GM12878 (cell line): ENCODE measurements around the gene SEMA5B. TPM values are rescaled to one million over a fixed set of nuclear protein-coding genes. Genes with fewer than 3 reads are reported as not detected.

ENCODE experiments used
- ATAC-seq: fragments of 200-7000 bp; cut with Tn5 transposase; 3 replicates; pipeline ENCODE4 v1.9.1; 2020; ENCODE audit warnings: mild to moderate bottlenecking, moderate library complexity
- BruUV-seq: library from RNA; stranded (reverse); fragments of 400-500 nt; replicated peaks from 2 replicates; lab custom pipeline; 2021; lab: Mats Ljungman, UMichigan
- CTCF ChIA-PET: fragments of 300-600 bp; sonication (Branson Sonifier 250); formaldehyde crosslinking; extraction: SDS; loops from one replicate; lab custom pipeline; 2021; ENCODE audit warnings: inconsistent platforms; lab: Yijun Ruan, JAX
- POLR2A ChIA-PET: fragments of 350-600 bp; formaldehyde crosslinking; extraction: SDS; loops from one replicate; lab custom pipeline; 2021; ENCODE audit warnings: inconsistent platforms; lab: Charles Lee
- RAD21 ChIA-PET: fragments of 300-600 bp; sonication (Branson Sonifier 250); formaldehyde crosslinking; loops from one replicate; lab custom pipeline; 2023; ENCODE audit warnings: antibody characterized with exemption; ENCODE audit not compliant: unreplicated experiment; lab: Charles Lee
- SMC1A ChIA-PET: fragments of 300-600 bp; sonication (Branson Sonifier 250); formaldehyde crosslinking; loops from one replicate; lab custom pipeline; 2023; ENCODE audit not compliant: unreplicated experiment, uncharacterized antibody; lab: Charles Lee
- DNase-seq: peaks from one replicate; pipeline ENCODE4 v3.0.0-alpha.2; 2011; ENCODE audit warnings: low read depth, low spot score
- FAIRE-seq: peaks from 3 replicates; lab custom pipeline; 2011; peaks lifted over from hg19 to GRCh38; lab: Jason Lieb, UNC
- H2AFZ ChIP-seq: 2 replicates; pipeline ENCODE4 v1.6.0; 2011; ENCODE audit warnings: low read depth, low read length, control low read depth; ENCODE audit not compliant: control insufficient read depth
- H3K27ac ChIP-seq: 2 replicates; pipeline ENCODE4 v1.5.1; 2011; ENCODE audit warnings: control low read depth; ENCODE audit not compliant: control insufficient read depth, insufficient read depth
- H3K27me3 ChIP-seq, 2 experiments: replicated peaks in 1 of 2; 2 replicates each; pipeline versions ENCODE4 v1.6.0 to v1.6.1; 2011; ENCODE audit warnings: low read length in 1 of 2; ENCODE audit not compliant: control insufficient read depth in 2 of 2, insufficient read depth in 2 of 2
- H3K36me3 ChIP-seq, 2 experiments: 2 replicates each; pipeline ENCODE4 v1.5.1; 2011; ENCODE audit warnings: low read length in 1 of 2; ENCODE audit not compliant: control insufficient read depth in 2 of 2, insufficient read depth in 2 of 2
- H3K4me1 ChIP-seq: 2 replicates; pipeline ENCODE4 v1.6.1; 2011; ENCODE audit warnings: mild to moderate bottlenecking, low read length, moderate library complexity, mixed read lengths; ENCODE audit not compliant: control insufficient read depth, insufficient read depth
- H3K4me2 ChIP-seq: 2 replicates; pipeline ENCODE4 v1.6.0; 2011; ENCODE audit warnings: control low read depth; ENCODE audit not compliant: control insufficient read depth, insufficient read depth
- H3K4me3 ChIP-seq: fragments of 200-600 bp; sonication (generic); 2 replicates; pipeline ENCODE4 v1.5.1; 2016
- H3K79me2 ChIP-seq: 2 replicates; pipeline ENCODE4 v1.6.0; 2011; ENCODE audit warnings: low read length; ENCODE audit not compliant: control insufficient read depth, insufficient read depth
- H3K9ac ChIP-seq: 2 replicates; pipeline ENCODE4 v1.8.0; 2011; ENCODE audit warnings: low read length, control low read depth, mixed read lengths; ENCODE audit not compliant: control insufficient read depth, insufficient read depth
- H3K9me3 ChIP-seq: replicated peaks from 3 replicates; pipeline ENCODE4 v1.5.1; 2011; ENCODE audit warnings: mild to moderate bottlenecking, low read length; ENCODE audit not compliant: control insufficient read depth, insufficient read depth
- H4K20me1 ChIP-seq: 2 replicates; pipeline ENCODE4 v1.6.0; 2011; ENCODE audit not compliant: control insufficient read depth, insufficient read depth
- ATF2 ChIP-seq: IDR thresholded peaks from 2 replicates; pipeline ENCODE4 v1.6.1; 2012; ENCODE audit warnings: low read length, inconsistent platforms
- CBX3 ChIP-seq: fragments of 200-600 bp; sonication (generic); IDR thresholded peaks from 2 replicates; pipeline ENCODE4 v1.6.1; 2016; ENCODE audit warnings: low read depth, borderline replicate concordance
- CHD4 ChIP-seq: fragments of 200-600 bp; sonication (generic); IDR thresholded peaks from 2 replicates; pipeline ENCODE4 v1.6.1; 2016; ENCODE audit warnings: mild to moderate bottlenecking
- IKZF1 ChIP-seq: fragments of 450-650 bp; conservative IDR thresholded peaks from 2 replicates; pipeline ENCODE4 v1.6.1; 2017; ENCODE audit warnings: antibody characterized with exemption, mild to moderate bottlenecking
- IRF5 ChIP-seq: fragments of 450-650 bp; IDR thresholded peaks from 2 replicates; pipeline ENCODE4 v1.6.1; 2017; ENCODE audit warnings: borderline replicate concordance
- NR2F1 ChIP-seq: fragments of 450-650 bp; conservative IDR thresholded peaks from 2 replicates; pipeline ENCODE4 v1.6.1; 2017; ENCODE audit warnings: mild to moderate bottlenecking
- RCOR1 ChIP-seq: conservative IDR thresholded peaks from 2 replicates; pipeline ENCODE4 v1.6.1; 2012; ENCODE audit warnings: low read depth, low read length, improper control_type of control experiment
- TARDBP ChIP-seq: IDR thresholded peaks from 2 replicates; pipeline ENCODE4 v1.6.1; 2016; ENCODE audit warnings: borderline replicate concordance
- USF2 ChIP-seq: IDR thresholded peaks from 2 replicates; pipeline ENCODE4 v1.6.1; 2011; ENCODE audit warnings: low read depth, low read length, improper control_type of control experiment, borderline replicate concordance
- ZBTB33 ChIP-seq: fragments of 450-650 bp; IDR thresholded peaks from 2 replicates; pipeline ENCODE4 v1.6.1; 2017; ENCODE audit warnings: mild to moderate bottlenecking
- WGBS: methylation state at CpG from one replicate; pipeline ENCODE4 v1.1.6; 2016; ENCODE audit warnings: low lambda C conversion rate; ENCODE audit not compliant: insufficient replicate concordance, insufficient coverage; ENCODE audit errors: missing lambda C conversion rate; 5-methylcytosine and 5-hydroxymethylcytosine counted together
- in situ Hi-C: fragments of 300-500 bp; cut with MboI; formaldehyde crosslinking; loops from 9 replicates; pipeline ENCODE4 v1.14.3; 2018; ENCODE audit warnings: mixed read lengths
- intact Hi-C: fragments of 100-400 bp; cut with micrococcal nuclease; formaldehyde crosslinking; loops from one replicate; pipeline ENCODE4 v1.14.2; 2022; ENCODE audit not compliant: unreplicated experiment
- polyA plus RNA-seq, 11 experiments: library from polyadenylated mRNA; depleted of rRNA in 4 of 11; unstranded in 6 of 11; stranded (reverse) in 5 of 11; fragments of >200 nt; fragmentation: Nextera tagmentation in 4 of 11; fragmentation: Illumina TruSeq in 1 of 11; extraction: Ambion mirVana in 4 of 11; extraction: Trizol in 1 of 11; gene quantifications; 1 replicate in 1 of 11; 2 replicates in 10 of 11; pipeline versions ENCODE4 v1.2.1 to v1.2.3, GENCODE V29; 2011 to 2016; ENCODE audit warnings: inconsistent platforms in 2 of 11, missing spikeins in 2 of 11, low read depth in 1 of 11
- total RNA-seq, 4 experiments: library from RNA; depleted of rRNA in 3 of 4; stranded (reverse); fragments of >200 nt in 3 of 4; fragmentation: Illumina TruSeq in 1 of 4; extraction: Trizol in 1 of 4; gene quantifications; 2 replicates each; pipeline versions ENCODE4 v1.2.1 to v1.2.3, GENCODE V29; 2013 to 2021

SEMA5B gene
- total and polyA plus RNA-seq, 10 of the 15 experiments (the other 5 are each of a cell fraction or from before 2014, with no cell fraction given), result 0.05 TPM; not detected in 9

- TF ChIP-seq ZBTB33 (no peak), IRF5 (no peak)
Observed at GRCh38 chr3:123038751-123039150, 11.2 kb upstream of the SEMA5B start (continued).

GRCh38 chr3:123037015-123037375, 9.4 kb upstream of the SEMA5B start:
- no peak overlapping the region for H3K9ac ChIP-seq
- peaks cover 0 to 10% of the 10 kb centered on the region in 2 experiments for H3K27me3 ChIP-seq
- no peak overlapping the region for H3K4me2 ChIP-seq
- 9% methylated on average over 5 of the region's 5 CpGs for WGBS
- no peak overlapping the region for H2AFZ ChIP-seq
- no peaks in the 10 kb centered on the region for H3K9me3 ChIP-seq
- DNase-seq (no peak), ATAC-seq (no peak), FAIRE-seq (no peak)
- H3K27ac ChIP-seq, result no peak overlapping the region
- TF ChIP-seq USF2 (no peak), TARDBP (no peak), IKZF1 (no peak), CBX3 (no peak), CHD4 (no peak), ATF2 (no peak), RCOR1 (no peak), NR2F1 (no peak)
- RAD21 ChIA-PET, result no interaction called here
- H3K79me2 ChIP-seq, result no peaks in the 10 kb centered on the region
- POLR2A ChIA-PET, result no interaction called here
- H3K36me3 ChIP-seq, result no peaks in the 10 kb centered on the region
- CTCF ChIA-PET, result no interaction called here
- SMC1A ChIA-PET, result interaction anchor here (0.7 kb wide), 1 partner anchor 553 kb away, joined by 3 read pairs; no protein-coding TSS in a partner anchor
- no peaks in the 10 kb centered on the region for H4K20me1 ChIP-seq
- H3K4me1 ChIP-seq, result no peaks in the 10 kb centered on the region
- BruUV-seq, result no TSS peak
- in situ Hi-C loops, result no loop called here
- no peak overlapping the region for H3K4me3 ChIP-seq
- intact Hi-C loops, result no loop called here
